ENCODE results near the gene HOOK1.
"Not testable (repeated sequence)": the region's sequence is repeated elsewhere in the genome, so short reads cannot be mapped to it uniquely, and the experiment has no call there.

HOOK1 gene

GRCh38 chr1:59897165-59897564 lies 82.4 kb downstream of the HOOK1 start:
- DNase-seq, result no peak

GRCh38 chr1:59898927-59899326 lies 84.2 kb downstream of the HOOK1 start:
- no peak for DNase-seq

- no peak for DNase-seq
Measured at GRCh38 chr1:59900640-59901039, 85.9 kb downstream of the HOOK1 start.

- no peak for DNase-seq
Measured at GRCh38 chr1:59901770-59902388, 87.1 kb downstream of the HOOK1 start.

GRCh38 chr1:59903141-59903754 lies 88.5 kb downstream of the HOOK1 start:
- DNase-seq, result no peak

GRCh38 chr1:59906931-59907330 lies 92.2 kb downstream of the HOOK1 start:
- DNase-seq, result no peak

GRCh38 chr1:59908084-59908483 lies 93.3 kb downstream of the HOOK1 start:
- DNase-seq, result no peak

GRCh38 chr1:59908682-59909081 lies 93.9 kb downstream of the HOOK1 start:
- DNase-seq, result no peak

- DNase-seq, result not testable (repeated sequence)
Measured at GRCh38 chr1:59914791-59915286, 100.1 kb downstream of the HOOK1 start.

GRCh38 chr1:59915516-59915915 lies 100.8 kb downstream of the HOOK1 start:
- no peak for DNase-seq

GRCh38 chr1:59917026-59917784 lies 102.5 kb downstream of the HOOK1 start:
- no peak for DNase-seq

- no peak for DNase-seq
Measured at GRCh38 chr1:59917785-59918180, 103.0 kb downstream of the HOOK1 start.

- no peak for DNase-seq
Measured at GRCh38 chr1:59919746-59920145, 105.0 kb downstream of the HOOK1 start.

GRCh38 chr1:59921258-59921899 lies 106.6 kb downstream of the HOOK1 start:
- not testable (repeated sequence) for DNase-seq

- DNase-seq, result no peak
Measured at GRCh38 chr1:59924653-59925052, 109.9 kb downstream of the HOOK1 start.
